HL-60 (cell line): ENCODE measurements around the gene GALNT13.

Source experiments
- DNase-seq, 2 experiments: peaks; one replicate each; pipeline ENCODE4 v3.0.0-alpha.2; 2010 to 2020; ENCODE audit warnings: low read depth in 1 of 2, low spot score in 1 of 2
- H3K27ac ChIP-seq: fragments of 250-450 bp; sonication (Bioruptor Pico); replicated peaks from 2 replicates; pipeline ENCODE4 v1.5.1; 2020; ENCODE audit warnings: mild to moderate bottlenecking, moderate library complexity
- H3K27me3 ChIP-seq: fragments of 250-450 bp; sonication (Bioruptor Pico); 2 replicates; pipeline ENCODE4 v1.5.1; 2021; ENCODE audit warnings: mild to moderate bottlenecking, moderate library complexity; ENCODE audit not compliant: insufficient read depth, poor library complexity, severe bottlenecking
- H3K4me3 ChIP-seq: replicated peaks from 2 replicates; pipeline ENCODE4 v1.5.1; 2011; ENCODE audit warnings: mild to moderate bottlenecking, control low read depth, low read length; ENCODE audit not compliant: insufficient read depth
- GABPA ChIP-seq: IDR thresholded peaks from 2 replicates; pipeline ENCODE4 v1.6.1; 2012; ENCODE audit warnings: low read depth
- POLR2AphosphoS5 ChIP-seq: IDR thresholded peaks from 2 replicates; pipeline ENCODE4 v1.6.1; 2012; ENCODE audit warnings: low read depth
- REST ChIP-seq: IDR thresholded peaks from 2 replicates; pipeline ENCODE4 v1.6.1; 2012; ENCODE audit warnings: low read depth; ENCODE audit not compliant: insufficient replicate concordance
- SPI1 ChIP-seq: IDR thresholded peaks from 2 replicates; pipeline ENCODE4 v1.6.1; 2012; ENCODE audit warnings: low read depth, mild to moderate bottlenecking, borderline replicate concordance
- TF ChIP-seq, protein P1 (sequence below): IDR thresholded peaks from one replicate; pipeline ENCODE4 v1.5.1; 2011; ENCODE audit warnings: low read length, control low read depth, inconsistent platforms; ENCODE audit not compliant: insufficient read depth

GALNT13 gene

GRCh38 chr2:154223726-154224125, 352.0 kb downstream of the GALNT13 start:
- Histone ChIP-seq H3K4me3 (no peak overlapping the region), H3K27ac (no peak overlapping the region), H3K27me3 (no peaks in the 10 kb centered on the region)
- TF ChIP-seq, protein P1, sequence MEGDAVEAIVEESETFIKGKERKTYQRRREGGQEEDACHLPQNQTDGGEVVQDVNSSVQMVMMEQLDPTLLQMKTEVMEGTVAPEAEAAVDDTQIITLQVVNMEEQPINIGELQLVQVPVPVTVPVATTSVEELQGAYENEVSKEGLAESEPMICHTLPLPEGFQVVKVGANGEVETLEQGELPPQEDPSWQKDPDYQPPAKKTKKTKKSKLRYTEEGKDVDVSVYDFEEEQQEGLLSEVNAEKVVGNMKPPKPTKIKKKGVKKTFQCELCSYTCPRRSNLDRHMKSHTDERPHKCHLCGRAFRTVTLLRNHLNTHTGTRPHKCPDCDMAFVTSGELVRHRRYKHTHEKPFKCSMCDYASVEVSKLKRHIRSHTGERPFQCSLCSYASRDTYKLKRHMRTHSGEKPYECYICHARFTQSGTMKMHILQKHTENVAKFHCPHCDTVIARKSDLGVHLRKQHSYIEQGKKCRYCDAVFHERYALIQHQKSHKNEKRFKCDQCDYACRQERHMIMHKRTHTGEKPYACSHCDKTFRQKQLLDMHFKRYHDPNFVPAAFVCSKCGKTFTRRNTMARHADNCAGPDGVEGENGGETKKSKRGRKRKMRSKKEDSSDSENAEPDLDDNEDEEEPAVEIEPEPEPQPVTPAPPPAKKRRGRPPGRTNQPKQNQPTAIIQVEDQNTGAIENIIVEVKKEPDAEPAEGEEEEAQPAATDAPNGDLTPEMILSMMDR: no peak
- no peak for TF ChIP-seq POLR2AphosphoS5
- TF ChIP-seq SPI1: no peak
- TF ChIP-seq REST: no peak
- no peak for TF ChIP-seq GABPA
- DNase-seq: no peak

- Histone ChIP-seq H3K27me3 (no peaks in the 10 kb centered on the region), H3K4me3 (no peak overlapping the region), H3K27ac (no peak overlapping the region)
- TF ChIP-seq, protein P1: no peak
- TF ChIP-seq REST (no peak), POLR2AphosphoS5 (no peak), GABPA (no peak), SPI1 (no peak)
- no peak for DNase-seq
These were observed 355.2 kb downstream of the GALNT13 start for GRCh38 chr2:154226931-154227330.

- no peak for DNase-seq
- H3K4me3 ChIP-seq: no peak overlapping the region
These were observed 357.0 kb downstream of the GALNT13 start for GRCh38 chr2:154228566-154229280.

More at GRCh38 chr2:154228566-154229280, 357.0 kb downstream of the GALNT13 start:
- no peak for TF ChIP-seq GABPA
- TF ChIP-seq, protein P1: no peak
- no peak for TF ChIP-seq POLR2AphosphoS5
- TF ChIP-seq SPI1: no peak
- no peak for TF ChIP-seq REST
- Histone ChIP-seq H3K27me3 (no peaks in the 10 kb centered on the region), H3K27ac (no peak overlapping the region)
